Activated CD8-positive, alpha-beta memory T cell treated with anti-CD3 and anti-CD28 coated beads for 24 hours (primary cell): Measurements from ENCODE around the gene CCDC7.
"Not testable (repeated sequence)": the region's sequence is repeated elsewhere in the genome, so short reads cannot be mapped to it uniquely, and the experiment has no call there.

ENCODE experiments used
- DNase-seq: peaks from one replicate; pipeline ENCODE4 v3.0.0-alpha.2; 2020

CCDC7 gene

DNA sequence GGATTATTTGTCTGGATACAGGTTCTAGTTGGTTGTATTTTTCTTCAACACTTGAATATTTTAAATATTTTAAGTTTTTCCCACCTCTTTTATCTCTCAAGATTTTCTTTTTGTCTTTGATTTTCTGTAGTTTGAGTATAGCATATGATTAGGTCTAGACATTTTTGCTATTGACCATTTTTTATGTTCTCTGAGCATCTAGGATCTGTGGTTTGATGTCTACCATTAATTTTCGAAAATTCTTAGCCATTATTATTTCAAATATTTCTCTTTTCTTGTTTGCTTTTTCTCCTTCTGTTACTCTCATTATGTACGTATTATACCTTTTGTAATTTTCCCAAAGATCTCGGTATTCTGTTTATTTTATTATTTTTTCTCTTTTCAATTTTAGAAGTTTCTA lies 293.0 kb downstream of the CCDC7 start:
- no peak for DNase-seq

DNA sequence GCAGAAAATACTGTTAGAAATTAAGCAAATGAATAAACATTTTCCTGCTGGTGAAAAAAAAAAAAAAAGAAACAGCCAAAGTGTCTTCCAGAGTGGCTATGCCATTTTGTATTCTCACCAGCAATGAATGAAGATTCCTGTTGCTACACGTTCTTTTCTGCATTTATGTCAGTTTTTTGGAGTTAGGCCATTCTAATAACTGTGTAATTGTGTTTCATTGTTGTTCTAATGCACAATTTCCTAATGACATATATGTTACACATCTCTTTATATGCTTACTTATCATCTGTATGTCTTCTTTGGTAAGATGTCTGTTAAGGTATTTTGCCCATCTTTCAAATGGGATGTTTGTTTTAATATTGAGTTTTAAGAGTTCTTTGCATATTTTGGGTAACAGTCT lies 298.4 kb downstream of the CCDC7 start:
- no peak for DNase-seq

DNA sequence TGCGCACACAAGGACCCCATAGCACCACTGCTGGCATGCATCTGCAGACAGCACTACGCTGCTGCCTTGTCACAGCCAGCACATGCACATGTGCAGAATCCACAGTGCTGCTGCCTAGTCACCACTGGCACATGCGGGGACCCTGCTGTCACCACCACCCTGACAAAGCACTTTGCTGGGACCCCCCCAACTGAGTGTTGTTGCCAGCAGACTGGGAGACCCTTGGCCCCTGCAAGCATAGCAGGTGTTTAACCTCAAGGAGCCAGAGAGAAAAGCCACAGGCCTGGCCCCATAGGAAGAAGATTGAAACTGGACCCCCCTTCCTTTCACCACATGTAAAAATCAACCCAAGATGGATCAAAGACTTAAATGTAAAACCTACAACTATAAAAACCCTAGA lies 300.9 kb downstream of the CCDC7 start:
- no peak for DNase-seq

DNA sequence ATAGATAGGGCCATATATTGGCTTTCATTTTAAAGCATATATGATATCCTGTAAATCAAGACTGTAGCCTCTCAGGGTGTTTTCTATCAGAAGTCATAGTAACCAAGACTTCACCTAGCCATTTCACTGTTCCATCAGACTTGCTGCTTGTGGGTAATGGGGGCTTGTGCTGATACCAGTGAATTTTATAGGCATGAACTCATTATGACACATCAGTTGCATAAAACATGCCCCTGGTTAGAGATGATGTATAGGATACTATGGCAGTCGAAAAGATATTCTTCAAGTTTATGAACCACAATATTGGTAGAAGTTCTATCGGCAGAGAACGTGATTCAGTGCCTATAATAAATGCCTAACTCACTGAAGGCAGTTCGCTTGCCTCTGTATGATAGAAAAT lies 305.6 kb downstream of the CCDC7 start:
- DNase-seq: no peak

DNA sequence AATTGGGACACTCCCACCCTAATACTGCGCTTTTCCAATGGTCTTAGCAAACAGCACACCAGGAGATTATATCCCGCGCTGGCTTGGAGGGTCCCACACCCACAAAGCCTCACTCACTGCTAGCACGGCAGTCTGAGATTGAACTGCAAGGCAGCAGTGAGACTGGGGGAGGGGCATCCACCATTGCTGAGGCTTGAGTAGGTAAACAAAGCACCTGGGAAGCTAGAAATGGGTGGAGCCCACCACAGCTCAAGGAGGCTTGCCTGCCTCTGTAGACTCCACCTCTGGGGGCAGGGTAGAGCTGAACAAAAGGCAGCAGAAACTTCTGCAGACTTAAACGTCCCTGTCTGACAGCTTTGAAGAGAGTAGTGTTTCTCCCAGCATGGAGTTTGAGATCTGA lies 309.0 kb downstream of the CCDC7 start:
- DNase-seq: not testable (repeated sequence)

DNA sequence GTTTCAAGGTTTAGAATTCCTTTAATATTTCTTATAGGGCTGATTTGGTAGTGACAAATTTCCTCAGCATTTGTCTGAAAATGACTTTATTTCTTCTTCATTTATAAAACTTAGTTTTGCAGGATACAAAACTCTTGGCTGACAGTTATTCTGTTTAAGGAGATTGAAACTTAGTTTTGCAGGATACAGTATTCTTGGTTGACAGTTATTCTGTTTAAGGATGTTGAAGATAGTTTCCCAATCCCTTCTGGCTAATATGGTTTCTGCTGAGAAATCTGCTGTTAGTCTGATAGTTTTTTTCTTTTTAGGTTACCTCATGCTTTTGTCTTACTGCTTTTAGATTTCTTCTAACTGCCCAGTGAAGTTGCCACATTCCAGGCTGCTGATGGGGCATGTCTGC lies 325.3 kb downstream of the CCDC7 start:
- no peak for DNase-seq

DNA sequence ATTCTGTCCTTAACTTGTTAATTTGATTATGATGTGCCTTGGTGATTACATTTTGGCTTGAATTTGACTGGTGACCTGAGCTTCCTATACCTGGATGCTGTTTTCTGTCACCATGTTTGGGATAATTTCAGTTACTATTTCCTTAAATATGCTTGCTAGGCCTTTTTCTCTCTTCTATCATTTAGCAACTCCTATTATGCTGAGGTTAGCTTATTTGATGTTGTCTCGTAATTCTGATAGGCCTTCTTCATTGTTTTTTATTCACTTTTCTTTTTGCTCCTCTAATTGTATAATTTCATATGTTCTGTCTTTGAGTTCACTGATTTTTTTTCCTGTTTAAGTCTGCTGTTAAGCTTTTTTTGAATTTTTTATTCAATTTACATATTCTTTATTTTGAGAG lies 327.2 kb downstream of the CCDC7 start:
- no peak for DNase-seq

DNA sequence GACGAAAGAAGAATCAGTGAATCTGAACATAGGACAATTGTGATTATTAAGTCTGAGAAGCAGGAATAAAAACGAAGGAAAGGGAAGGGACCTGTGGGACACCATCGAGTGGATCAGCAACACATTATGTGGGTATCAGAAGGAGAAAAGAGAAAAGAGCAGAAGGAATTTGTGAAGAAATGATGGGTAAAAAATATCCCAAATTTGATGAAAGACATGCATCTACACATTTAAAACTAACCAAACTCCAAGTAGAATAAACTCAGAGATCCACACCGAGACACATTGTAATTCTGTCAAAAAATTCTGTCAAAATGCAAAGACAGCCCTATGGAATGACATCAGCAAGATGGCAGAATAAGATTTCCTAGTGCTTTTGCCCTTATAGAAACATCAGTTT lies 341.0 kb downstream of the CCDC7 start:
- DNase-seq: no peak

DNA sequence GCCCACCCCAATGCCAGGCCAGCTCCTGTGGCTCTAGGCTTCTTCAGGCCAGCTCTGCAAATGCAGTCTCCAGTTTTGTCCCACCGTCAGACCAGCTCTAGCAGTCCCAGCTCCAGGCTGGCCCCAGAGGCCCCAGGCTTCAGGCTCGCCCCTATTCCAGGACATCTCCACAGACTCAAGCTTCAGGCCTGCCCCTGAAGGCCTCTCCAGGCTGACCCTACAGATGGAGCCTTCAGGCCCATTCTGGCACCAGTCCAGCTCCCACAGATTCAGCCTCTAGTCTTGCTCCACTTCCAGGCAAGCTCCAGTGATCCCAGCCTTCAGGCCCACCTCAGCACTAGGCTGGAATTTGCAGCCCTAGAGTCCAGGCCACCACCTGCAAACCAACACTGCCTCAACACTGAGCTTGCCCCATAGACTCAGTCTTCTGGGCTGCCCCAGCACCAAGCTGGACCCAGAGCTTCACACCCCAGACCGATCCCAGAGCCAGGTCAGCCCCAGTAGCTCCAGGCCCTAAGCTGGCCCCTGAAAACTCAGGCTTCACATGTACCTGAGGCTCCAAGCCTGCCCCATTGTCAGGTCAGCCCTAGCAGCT lies 341.8 kb downstream of the CCDC7 start:
- DNase-seq: no peak

DNA sequence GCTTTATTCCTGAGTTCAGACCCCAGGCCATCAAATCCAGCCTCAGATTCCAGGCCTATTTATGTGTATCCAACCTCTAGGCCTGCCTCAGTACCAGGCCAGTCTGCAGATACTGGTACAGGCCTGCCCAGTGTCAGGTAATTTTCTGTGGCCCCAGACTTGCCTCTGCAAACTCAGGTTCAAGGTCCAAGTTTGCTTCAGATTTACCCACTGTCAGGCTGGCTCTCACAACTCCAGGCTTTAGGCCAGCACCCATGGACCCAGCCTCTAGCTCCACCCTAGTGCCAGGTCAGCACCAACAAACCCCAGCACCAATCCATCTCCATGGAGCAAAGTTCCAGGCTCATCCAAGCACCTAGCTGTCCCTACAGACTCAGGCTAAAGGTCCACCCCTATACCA lies 342.4 kb downstream of the CCDC7 start:
- no peak for DNase-seq

DNA sequence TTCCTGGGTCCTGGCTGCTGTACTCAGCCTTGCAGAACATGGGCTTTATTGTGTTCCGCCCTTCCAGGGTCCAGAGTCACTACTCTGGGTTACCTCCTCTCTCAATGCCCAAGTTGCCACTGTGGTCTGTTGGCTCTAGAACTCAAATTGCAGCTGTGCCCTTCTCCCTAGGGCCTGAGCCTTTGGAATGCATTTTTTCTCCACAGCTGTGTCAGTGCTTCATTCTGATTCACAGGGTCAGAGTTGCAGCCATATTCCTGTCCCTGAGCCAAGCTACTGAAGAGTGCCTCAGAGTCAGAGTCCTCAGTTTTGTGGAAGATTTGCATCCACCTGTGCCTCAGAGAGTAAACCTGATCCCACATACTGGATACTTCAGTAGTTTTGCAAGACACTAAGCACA lies 344.5 kb downstream of the CCDC7 start:
- no peak for DNase-seq

DNA sequence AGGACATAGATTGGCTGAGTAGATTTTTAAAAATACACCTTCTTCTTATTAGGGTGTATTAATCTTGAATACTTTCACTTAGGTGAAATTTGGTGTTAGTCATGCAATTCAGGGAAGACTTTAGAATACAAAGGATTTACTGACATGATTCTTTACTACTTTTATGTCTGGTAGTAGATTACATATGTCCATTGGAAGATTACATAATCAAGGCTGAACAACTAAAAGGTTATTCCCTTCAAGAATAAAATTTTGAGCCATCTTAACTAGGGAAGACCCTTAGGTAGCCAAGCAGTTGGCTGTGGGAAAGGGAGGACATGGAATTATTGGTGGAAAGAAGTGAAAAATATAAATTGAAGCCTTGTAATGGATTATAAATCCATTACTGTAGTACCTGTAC lies 347.1 kb downstream of the CCDC7 start:
- no peak for DNase-seq

DNA sequence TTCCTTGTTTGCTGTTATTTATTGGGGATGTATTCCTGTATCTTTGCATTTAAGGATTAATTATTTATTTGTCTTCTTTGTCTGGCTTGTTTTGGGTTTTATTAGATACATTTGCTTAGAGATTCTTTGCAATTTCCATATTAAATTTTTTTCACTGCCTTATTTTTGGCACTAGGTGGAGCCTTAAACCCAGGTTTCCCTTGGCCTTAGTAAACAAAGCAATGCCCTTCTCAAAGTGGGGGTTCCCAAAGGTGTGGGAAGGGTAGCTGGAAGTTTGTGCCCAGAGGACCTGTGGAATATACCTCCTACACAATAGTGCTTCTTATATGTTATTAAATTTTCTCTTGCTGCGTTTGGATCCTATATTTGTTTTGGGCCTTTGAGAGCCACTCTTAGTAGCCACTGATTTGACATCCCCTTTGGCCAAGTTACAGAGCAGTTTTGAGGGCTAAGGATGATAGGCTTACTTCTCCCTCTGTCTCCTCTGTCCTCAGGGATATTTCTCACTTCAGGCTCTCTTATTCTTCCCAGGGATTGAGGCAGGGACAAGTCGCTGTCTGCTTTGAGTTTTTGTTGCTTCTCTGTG lies 349.8 kb downstream of the CCDC7 start:
- DNase-seq: no peak

DNA sequence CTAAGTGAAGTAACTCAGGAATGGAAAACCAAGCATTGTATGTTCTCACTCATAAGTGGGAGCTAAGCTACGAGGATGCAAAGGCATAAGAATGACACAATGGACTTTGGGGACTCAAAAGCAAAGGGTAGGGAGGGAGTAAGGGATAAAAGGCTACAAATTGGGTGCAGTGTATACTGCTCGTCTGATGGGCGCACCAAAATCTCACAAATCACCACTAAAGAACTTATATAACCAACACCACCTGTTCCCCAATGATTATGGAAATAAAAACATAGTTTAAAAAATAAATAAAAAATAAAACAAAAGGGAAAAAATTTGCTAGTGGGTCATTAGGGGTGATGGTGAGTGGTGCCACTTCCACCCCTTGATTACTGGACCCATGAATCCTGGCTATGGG lies 351.5 kb downstream of the CCDC7 start:
- not testable (repeated sequence) for DNase-seq

DNA sequence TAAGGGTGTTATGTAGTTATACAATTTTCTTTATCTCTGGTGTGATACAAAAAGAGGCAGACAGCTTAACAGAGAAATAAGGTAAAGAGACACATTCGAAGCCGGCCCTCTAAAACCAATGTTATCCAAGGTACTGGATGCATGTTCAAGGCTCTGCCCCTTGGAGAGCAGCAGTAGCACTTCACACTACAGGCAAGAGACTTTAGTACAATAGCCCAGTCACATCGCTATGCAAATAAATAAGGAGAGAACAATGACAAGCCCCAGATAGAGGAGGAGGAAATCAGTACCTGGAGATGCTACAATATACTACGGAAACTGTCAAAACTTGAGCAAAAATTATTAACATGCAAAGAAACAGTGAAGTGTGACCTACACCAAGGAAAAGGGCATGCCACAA lies 401.0 kb downstream of the CCDC7 start:
- DNase-seq: no peak

DNA sequence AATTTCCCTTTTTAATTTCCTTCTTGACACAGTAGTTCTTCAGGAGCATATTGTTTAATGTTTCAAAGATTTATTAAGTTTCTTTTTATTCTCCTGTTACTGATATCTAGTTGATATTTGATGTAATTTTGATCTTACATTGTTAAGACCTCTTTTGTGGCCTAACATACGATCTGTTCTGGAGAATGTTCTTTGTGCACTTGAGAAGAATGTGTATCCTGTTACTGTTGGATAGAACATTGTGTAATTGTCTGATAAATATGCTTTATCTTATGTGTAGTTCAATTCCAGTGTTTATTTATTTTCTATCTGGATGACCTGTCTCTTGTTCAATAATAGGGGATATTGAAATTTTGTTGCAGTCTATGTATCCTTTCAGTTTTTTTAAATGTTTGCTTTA lies 405.4 kb downstream of the CCDC7 start:
- no peak for DNase-seq

DNA sequence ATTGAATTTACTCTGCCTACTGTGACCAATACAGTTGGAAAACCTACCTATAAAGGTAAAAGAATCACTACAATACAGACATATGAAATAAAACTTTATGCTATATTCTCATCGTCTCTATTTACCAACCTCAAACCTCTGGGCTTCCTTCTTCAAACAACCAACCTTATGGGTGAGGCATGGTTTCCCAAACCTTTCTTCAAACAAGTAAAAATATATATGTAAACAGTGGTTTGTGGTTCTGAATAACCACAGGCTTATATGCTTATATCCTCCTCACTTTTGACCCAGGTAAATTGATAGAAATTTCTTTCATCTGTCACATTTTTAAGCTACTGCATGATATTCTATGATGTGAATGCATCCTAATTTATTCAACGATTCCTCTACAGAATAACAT lies 408.5 kb downstream of the CCDC7 start:
- no peak for DNase-seq

DNA sequence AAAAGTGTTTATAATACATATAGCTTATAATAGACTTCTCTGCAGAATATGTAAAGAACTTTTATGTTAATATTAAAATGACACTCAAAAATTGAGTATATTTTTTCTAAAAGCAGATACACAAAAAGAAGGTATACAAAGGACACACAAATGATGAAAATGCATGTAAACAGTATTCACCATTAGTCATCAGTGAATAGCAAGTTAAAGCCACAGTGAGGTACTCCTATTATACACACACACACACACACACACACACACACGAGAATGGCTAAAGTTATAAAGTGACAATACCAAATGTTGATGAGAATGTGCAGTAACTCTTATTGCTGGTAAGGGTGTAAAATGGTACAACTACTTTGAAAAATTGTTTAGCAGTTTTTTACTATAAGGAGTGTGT lies 419.2 kb downstream of the CCDC7 start:
- DNase-seq: no peak

DNA sequence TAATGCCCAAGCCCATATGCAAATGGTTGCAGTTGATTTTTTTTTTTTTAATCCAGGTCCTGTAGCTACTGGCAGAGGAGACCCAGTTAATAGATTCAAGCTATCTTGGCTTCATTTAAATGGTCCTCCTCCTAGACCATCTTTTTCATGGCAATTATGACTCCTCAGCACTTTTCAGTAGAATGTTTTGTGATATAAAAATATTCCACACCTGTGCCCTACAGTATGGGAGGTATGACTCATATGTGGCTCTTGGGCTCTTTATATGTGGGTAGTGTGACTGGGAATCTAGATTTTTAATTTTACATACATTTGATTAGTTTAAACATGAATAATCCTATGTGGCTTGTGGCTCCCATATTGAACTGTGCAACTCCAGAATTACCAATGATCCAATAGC lies 432.0 kb downstream of the CCDC7 start:
- DNase-seq: no peak

DNA sequence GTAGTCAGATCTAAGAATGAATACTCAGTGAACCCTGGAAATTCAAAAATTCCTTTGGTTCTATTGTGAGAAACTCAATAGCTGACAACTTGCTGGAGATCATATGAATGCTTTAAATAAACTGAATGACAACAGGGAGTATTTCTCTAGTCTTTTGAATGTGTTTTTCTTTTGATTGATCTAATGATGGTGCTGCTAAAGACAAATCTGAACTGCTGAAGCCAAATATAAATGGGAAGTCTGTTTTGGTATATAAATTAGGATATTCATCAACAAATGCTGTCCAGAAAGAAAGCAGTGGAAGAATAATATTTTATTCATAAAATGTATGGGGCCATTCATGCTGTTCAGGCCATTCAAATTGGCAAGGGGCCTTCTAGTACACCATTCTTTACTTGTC lies 432.7 kb downstream of the CCDC7 start:
- DNase-seq: no peak

DNA sequence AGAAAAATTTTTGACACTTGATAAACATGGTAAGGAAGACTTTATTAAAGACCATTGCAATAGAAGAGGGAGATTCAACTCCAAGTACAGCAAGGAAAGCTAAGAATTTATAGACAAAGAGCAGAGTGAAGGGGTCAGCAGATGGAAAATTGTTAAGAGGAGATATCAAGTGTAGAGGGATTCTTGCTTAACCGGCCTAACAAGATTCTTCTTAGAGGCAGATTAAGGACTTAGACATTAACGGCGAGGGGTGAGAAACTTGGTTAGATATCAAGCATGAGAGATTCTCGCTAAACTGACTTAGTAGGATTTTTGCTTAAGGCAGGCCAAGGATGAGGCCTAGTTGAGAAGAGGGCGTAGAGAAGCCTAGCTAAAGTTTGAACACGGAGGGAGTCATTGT lies 436.1 kb downstream of the CCDC7 start:
- no peak for DNase-seq

DNA sequence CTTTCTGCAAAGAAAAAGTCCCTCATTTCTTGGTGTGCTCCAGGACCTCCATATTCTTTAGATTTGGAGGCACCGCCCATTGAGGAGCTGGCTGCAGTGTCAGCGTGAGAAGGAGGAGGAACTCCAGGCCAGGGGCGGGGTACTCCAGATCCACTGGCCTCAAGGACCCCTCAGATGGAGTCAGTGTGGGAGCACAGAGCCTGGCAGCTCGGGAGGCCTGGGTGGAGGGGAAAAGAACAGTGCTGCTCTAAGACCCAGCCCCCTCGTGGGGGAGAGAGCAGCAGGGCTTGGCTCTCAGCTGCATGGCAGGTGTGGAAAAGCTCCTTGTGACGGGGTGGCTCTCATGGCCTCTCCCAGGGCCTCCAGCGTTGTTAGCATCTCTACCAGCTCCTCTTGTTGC lies 441.5 kb downstream of the CCDC7 start:
- no peak for DNase-seq

DNA sequence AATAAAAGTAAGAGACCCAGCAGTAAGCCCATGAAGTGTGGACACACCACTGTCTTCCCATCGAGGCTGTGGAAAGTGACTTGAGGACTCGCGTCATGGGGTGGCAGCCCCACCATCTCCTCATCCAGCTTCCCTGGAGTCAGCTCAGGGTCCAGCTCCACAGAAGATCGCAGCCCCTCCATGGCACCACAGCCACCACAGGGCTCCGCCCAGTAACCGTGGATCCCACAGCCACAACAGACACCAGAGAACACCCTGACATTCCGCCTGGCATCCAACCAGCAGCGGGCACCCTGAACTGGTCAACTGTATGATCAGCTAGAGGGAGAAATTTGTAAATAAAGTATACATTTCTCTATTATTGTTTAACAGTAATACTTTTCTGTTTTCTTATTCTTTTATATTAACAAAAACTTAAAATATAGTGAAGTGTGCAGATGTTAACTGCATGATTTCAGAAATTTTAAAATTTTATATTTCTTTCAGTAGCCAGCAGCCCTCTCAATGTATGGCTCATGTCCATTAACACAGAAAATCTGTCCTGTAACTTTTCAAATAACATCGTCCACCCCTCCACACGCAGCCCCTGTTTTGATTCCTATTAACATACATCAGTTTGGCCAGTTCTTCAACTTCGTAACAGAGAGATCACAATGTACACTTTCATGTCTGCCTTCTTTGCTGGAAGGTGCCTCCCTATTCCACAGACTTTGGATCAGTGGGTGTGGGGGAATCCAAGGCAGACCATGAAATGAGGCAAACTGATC lies 442.4 kb downstream of the CCDC7 start:
- DNase-seq: no peak

DNA sequence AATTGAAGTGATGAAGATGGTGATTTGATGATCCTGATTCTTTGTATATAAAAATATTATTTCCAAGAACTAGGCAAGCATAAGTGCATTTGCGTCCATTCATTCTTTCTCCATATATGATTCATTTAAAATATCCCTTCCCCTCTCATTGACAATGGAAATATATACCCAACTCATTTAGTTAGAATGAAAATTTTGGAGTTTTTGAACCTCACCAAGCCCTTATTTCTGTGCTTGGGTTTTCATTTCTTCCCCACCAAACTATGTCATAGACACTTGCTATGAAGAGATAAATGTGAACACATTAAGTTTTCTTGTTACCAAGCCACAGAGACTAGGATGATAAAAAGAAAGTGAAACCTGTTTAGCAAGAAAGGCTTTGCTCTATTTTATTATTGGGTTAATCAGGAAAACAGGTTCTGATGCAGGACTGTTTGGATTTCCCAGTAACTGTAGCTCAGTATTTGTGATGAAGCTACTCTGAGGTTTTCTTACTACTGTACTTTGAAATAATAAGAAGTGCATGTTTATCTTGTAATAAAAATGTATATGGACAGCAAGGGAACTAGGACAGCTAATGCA lies 443.8 kb downstream of the CCDC7 start:
- DNase-seq: no peak
